GM19328 (cell line): ENCODE measurements around the gene TNFSF4.
"Not testable (repeated sequence)": the region's sequence is repeated elsewhere in the genome, so short reads cannot be mapped to it uniquely, and the experiment has no call there.

Experiments used
- ATAC-seq: cut with Tn5 transposase; IDR thresholded peaks from one replicate; pipeline ENCODE4 v1.9.1; 2021; ENCODE audit warnings: mild to moderate bottlenecking, moderate library complexity; ENCODE audit not compliant: unreplicated experiment

The TNFSF4 gene

GRCh38 chr1:173206816-173207568, at the start of gene TNFSF4:
TNFSF4 (minus strand) TSS chr1:173207331; CDS start chr1:173207176, 155 bp downstream.
- ATAC-seq = no peak

- no peak for ATAC-seq
Measured at GRCh38 chr1:173255214-173255813, 48.2 kb upstream of the TNFSF4 start.

GRCh38 chr1:173253046-173253445, 45.9 kb upstream of the TNFSF4 start:
- ATAC-seq = no peak

GRCh38 chr1:173249349-173249748, 42.2 kb upstream of the TNFSF4 start:
- no peak for ATAC-seq

- no peak for ATAC-seq
Measured at GRCh38 chr1:173248247-173248940, 41.3 kb upstream of the TNFSF4 start.

- no peak for ATAC-seq
Measured at GRCh38 chr1:173245892-173246291, 38.8 kb upstream of the TNFSF4 start.

- no peak for ATAC-seq
Measured at GRCh38 chr1:173243300-173243699, 36.2 kb upstream of the TNFSF4 start.

GRCh38 chr1:173241528-173242347, 34.6 kb upstream of the TNFSF4 start:
- no peak for ATAC-seq

GRCh38 chr1:173240609-173241008, 33.5 kb upstream of the TNFSF4 start:
- ATAC-seq = no peak

GRCh38 chr1:173239058-173239457, 31.9 kb upstream of the TNFSF4 start:
- ATAC-seq = no peak

- no peak for ATAC-seq
Measured at GRCh38 chr1:173234899-173235298, 27.8 kb upstream of the TNFSF4 start.

- ATAC-seq = not testable (repeated sequence)
Measured at GRCh38 chr1:173234434-173234833, 27.3 kb upstream of the TNFSF4 start.

- not testable (repeated sequence) for ATAC-seq
Measured at GRCh38 chr1:173229031-173229430, 21.9 kb upstream of the TNFSF4 start.

GRCh38 chr1:173224949-173225348, 17.8 kb upstream of the TNFSF4 start:
- ATAC-seq = no peak

- ATAC-seq = no peak
Measured at GRCh38 chr1:173224280-173224892, 17.3 kb upstream of the TNFSF4 start.

- no peak for ATAC-seq
Measured at GRCh38 chr1:173223031-173223380, 15.9 kb upstream of the TNFSF4 start.

GRCh38 chr1:173222149-173223030, 15.3 kb upstream of the TNFSF4 start:
- ATAC-seq = no peak

GRCh38 chr1:173220157-173220556, 13.0 kb upstream of the TNFSF4 start:
- no peak for ATAC-seq

GRCh38 chr1:173213665-173214064, 6.5 kb upstream of the TNFSF4 start:
- no peak for ATAC-seq
